Measurements from ENCODE around the gene TH. TPM values are rescaled to one million over a fixed set of nuclear protein-coding genes. Genes with fewer than 3 reads are reported as not detected.
A peak's percentile ranks its signal among the peaks of the same experiment; 100 is the strongest.

Gene TH
- total and polyA plus RNA-seq, 2 experiments from 2014 or later: 0.34 TPM; not detected in 1

- no peak overlapping the region for H3K4me2 ChIP-seq
- H3K4me1 ChIP-seq (ENCODE audit: insufficient read depth): peaks cover 10% of the 10 kb centered on the region; the same call in 1 of the 2 replicates
- H3K4me1 Mint-ChIP-seq: peaks cover 32% of the 10 kb centered on the region
- H3K9me2 ChIP-seq (ENCODE audit: insufficient read depth): no peaks in the 10 kb centered on the region
- no peak overlapping the region for H3K4me3 ChIP-seq
- H3K9me3 Mint-ChIP-seq: no peaks in the 10 kb centered on the region; the same call in 2 of the 3 replicates
- H3K36me3 ChIP-seq (ENCODE audit: insufficient read depth): no peaks in the 10 kb centered on the region
- no peaks in the 10 kb centered on the region for H3F3A ChIP-seq (replicated peaks; ENCODE audit: low read depth)
- H3K27me3 Mint-ChIP-seq (ENCODE audit: insufficient read depth, low read depth, poor library complexity): peaks cover 28% of the 10 kb centered on the region
- H2AFZ ChIP-seq: no peak overlapping the region
- no peak overlapping the region for H3K27ac ChIP-seq (ENCODE audit: low read depth)
- H4K20me1 ChIP-seq (replicated peaks; ENCODE audit: insufficient read depth): no peaks in the 10 kb centered on the region
- H3K36me3 Mint-ChIP-seq (ENCODE audit: low read depth): no peaks in the 10 kb centered on the region
- no peak overlapping the region for H3K27ac Mint-ChIP-seq
- TF ChIP-seq EZH2 (IDR thresholded peaks at IDR 0.05; ENCODE audit: low read depth, unreplicated experiment): no peak
- TF ChIP-seq STAT1 (IDR thresholded peaks at IDR 0.05; ENCODE audit: unreplicated experiment): no peak
- TF ChIP-seq ZNF331 (CRISPR knock-in tag; IDR thresholded peaks at IDR 0.05; ENCODE audit: low read depth): no peak
- no peak for TF ChIP-seq ZNF114 (CRISPR knock-in tag; IDR thresholded peaks at IDR 0.05)
- no peak for TF ChIP-seq ETS1 (IDR thresholded peaks at IDR 0.05)
- no peak for TF ChIP-seq CREB1 (CRISPR knock-in tag; IDR thresholded peaks at IDR 0.05; ENCODE audit: low read depth)
- H3K4me3 Mint-ChIP-seq: no peak overlapping the region; the same call in 2 of the 3 replicates
- ATAC-seq (peak; percentile 20; the same call in 2 of the 3 replicates), DNase-seq (ENCODE audit: low spot score) (no peak)
- no peaks in the 10 kb centered on the region for H3K27me3 ChIP-seq (ENCODE audit: insufficient read depth)
- no peaks in the 10 kb centered on the region for H3K79me2 ChIP-seq (replicated peaks; ENCODE audit: insufficient read depth)
Observed at GRCh38 chr11:2214527-2215229, 43.1 kb upstream of the TH start.

GRCh38 chr11:2213890-2214526 lies 42.4 kb upstream of the TH start:
- ATAC-seq: no peak
- Mint-ChIP-seq H3K36me3 (ENCODE audit: low read depth) (no peaks in the 10 kb centered on the region), H3K4me3 (peak overlapping the region; percentile 51), H3K27ac (no peak overlapping the region), H3K9me3 (no peaks in the 10 kb centered on the region; the same call in 2 of the 3 replicates), H3K27me3 (ENCODE audit: insufficient read depth, low read depth, poor library complexity) (peaks cover 30% of the 10 kb centered on the region), H3K4me1 (peaks cover 31% of the 10 kb centered on the region)
- no peak for DNase-seq (ENCODE audit: low spot score)
- Histone ChIP-seq H2AFZ (no peak overlapping the region; the same call in 1 of the 2 replicates), H3K36me3 (ENCODE audit: insufficient read depth) (no peaks in the 10 kb centered on the region), H4K20me1 (replicated peaks; ENCODE audit: insufficient read depth) (no peaks in the 10 kb centered on the region), H3K27me3 (ENCODE audit: insufficient read depth) (no peaks in the 10 kb centered on the region), H3K27ac (ENCODE audit: low read depth) (no peak overlapping the region), H3K4me2 (no peak overlapping the region), H3K79me2 (replicated peaks; ENCODE audit: insufficient read depth) (no peaks in the 10 kb centered on the region), H3F3A (replicated peaks; ENCODE audit: low read depth) (no peaks in the 10 kb centered on the region), H3K4me3 (no peak overlapping the region), H3K9me2 (ENCODE audit: insufficient read depth) (no peaks in the 10 kb centered on the region), H3K4me1 (ENCODE audit: insufficient read depth) (peaks cover 10% of the 10 kb centered on the region; the same call in 1 of the 2 replicates)
- TF ChIP-seq ZNF462 (CRISPR knock-in tag; IDR thresholded peaks at IDR 0.05) (no peak), CREB1 (CRISPR knock-in tag; IDR thresholded peaks at IDR 0.05; ENCODE audit: low read depth) (no peak), EZH2phosphoT487 (IDR thresholded peaks at IDR 0.05; ENCODE audit: unreplicated experiment) (no peak), JUNB (IDR thresholded peaks at IDR 0.05; ENCODE audit: unreplicated experiment) (no peak), STAT1 (IDR thresholded peaks at IDR 0.05; ENCODE audit: unreplicated experiment) (no peak), ETS1 (IDR thresholded peaks at IDR 0.05) (no peak)

Measured in GM23338 (cell line).